ENCODE measurements around the gene GPSM3. TPM values are rescaled to one million over a fixed set of nuclear protein-coding genes. Genes with fewer than 3 reads are reported as not detected.

Gene GPSM3
- total RNA-seq, 1 experiment from 2014 or later: 10.0 TPM

DNA sequence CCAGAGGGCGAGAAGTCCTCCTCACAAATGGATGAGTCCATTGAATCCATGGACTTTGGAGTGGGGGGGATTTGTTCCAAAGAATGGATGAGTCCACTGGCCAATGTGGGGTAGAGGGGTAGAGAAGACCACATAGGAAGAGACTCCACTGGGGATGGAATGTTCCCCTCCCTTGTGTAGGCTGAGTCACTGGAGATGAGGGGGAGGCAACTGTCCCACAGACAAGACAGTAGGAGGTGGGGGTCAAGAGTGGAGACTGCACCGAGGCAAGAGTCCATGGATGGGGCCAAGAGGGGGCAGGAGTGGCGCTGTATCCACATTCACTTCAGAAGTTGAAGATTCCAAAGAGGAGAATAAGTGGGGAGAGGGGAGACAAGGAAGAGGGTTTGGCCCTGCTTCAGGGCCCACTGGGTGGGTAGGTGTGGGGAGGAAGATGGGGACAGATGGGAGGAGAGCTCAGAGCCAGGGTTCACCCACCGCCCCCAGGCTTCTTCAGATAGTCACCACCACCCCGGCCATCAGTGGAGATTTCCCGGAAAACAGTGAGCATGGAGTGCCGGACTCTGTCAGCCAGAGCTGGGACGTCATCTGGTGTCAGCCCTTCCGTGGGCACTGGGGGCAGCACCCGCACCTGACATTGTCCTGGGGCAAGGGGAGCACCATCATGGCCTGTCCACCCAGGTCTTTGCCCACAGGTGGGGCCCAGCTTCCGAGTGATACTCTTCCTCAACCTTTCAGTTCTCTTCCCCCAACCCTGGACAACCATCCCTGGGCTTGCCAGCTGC lies 23.4 kb downstream of the GPSM3 start:
- TF ChIP-seq ZNF317 (CRISPR knock-in tag; IDR thresholded peaks at IDR 0.05; ENCODE audit: borderline replicate concordance, low read depth) (no peak), ZNF121 (CRISPR knock-in tag; IDR thresholded peaks at IDR 0.05) (no peak)
- no peaks in the 10 kb centered on the region for H3K9me3 Mint-ChIP-seq
- H3K27me3 Mint-ChIP-seq (ENCODE audit: low read depth): no peaks in the 10 kb centered on the region
- CTCF ChIA-PET: interaction anchor here (2.6 kb wide), 1 partner anchor 20 kb away, joined by 16 read pairs; no protein-coding TSS in a partner anchor
- ATAC-seq (no peak), DNase-seq (ENCODE audit: low spot score) (no peak)
- peaks cover 20% of the 10 kb centered on the region for H3K4me1 Mint-ChIP-seq
- POLR2A ChIA-PET: interaction anchor here (0.9 to 3.1 kb wide), 2 partner anchors 8 to 27 kb away, joined by 4 to 15 read pairs; no protein-coding TSS in a partner anchor
- peaks cover 33% of the 10 kb centered on the region for H3K36me3 Mint-ChIP-seq
- H3K4me3 Mint-ChIP-seq: no peak overlapping the region
- no peak overlapping the region for H3K27ac Mint-ChIP-seq

DNA sequence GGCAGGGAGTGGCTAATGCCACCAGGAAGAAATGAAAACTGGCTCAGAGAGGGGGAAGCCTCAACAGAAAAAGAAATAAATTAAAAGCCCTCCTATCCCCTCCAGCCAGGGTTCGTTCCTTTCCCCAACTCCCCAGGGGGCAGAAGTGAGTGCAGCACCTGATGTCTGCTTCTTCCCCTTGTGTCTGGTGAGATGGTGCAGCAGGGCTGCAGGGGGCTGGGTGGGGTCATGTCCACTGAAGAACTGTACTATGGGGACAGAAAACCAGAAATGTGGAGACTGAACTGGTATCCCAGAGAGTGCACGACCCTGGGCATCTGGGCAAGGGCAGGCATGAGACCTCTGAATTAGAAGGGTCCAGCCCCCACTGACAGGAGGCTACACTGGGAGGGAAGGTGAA lies 24.1 kb downstream of the GPSM3 start:
- POLR2A ChIA-PET: interaction anchor here (0.9 to 3.1 kb wide), 2 partner anchors 8 to 27 kb away, joined by 4 to 15 read pairs; no protein-coding TSS in a partner anchor
- Mint-ChIP-seq H3K4me3 (no peak overlapping the region), H3K36me3 (peaks cover 33% of the 10 kb centered on the region), H3K4me1 (peaks cover 13% of the 10 kb centered on the region), H3K27ac (no peak overlapping the region), H3K27me3 (ENCODE audit: low read depth) (no peaks in the 10 kb centered on the region), H3K9me3 (no peaks in the 10 kb centered on the region)
- CTCF ChIA-PET: interaction anchor here (2.5 to 5.1 kb wide), 4 partner anchors 8 to 50 kb away, joined by 6 to 47 read pairs (median 14); partner anchors contain the start of gene AGPAT1
- no peak for DNase-seq (ENCODE audit: low spot score)
- no peak for ATAC-seq
- TF ChIP-seq, protein P1, sequence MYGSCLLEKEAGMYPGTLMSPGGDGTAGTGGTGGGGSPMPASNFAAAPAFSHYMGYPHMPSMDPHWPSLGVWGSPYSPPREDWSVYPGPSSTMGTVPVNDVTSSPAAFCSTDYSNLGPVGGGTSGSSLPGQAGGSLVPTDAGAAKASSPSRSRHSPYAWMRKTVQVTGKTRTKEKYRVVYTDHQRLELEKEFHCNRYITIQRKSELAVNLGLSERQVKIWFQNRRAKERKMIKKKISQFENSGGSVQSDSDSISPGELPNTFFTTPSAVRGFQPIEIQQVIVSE (CRISPR knock-in tag; IDR thresholded peaks at IDR 0.05; ENCODE audit: borderline replicate concordance): no peak
- TF ChIP-seq, protein P2, sequence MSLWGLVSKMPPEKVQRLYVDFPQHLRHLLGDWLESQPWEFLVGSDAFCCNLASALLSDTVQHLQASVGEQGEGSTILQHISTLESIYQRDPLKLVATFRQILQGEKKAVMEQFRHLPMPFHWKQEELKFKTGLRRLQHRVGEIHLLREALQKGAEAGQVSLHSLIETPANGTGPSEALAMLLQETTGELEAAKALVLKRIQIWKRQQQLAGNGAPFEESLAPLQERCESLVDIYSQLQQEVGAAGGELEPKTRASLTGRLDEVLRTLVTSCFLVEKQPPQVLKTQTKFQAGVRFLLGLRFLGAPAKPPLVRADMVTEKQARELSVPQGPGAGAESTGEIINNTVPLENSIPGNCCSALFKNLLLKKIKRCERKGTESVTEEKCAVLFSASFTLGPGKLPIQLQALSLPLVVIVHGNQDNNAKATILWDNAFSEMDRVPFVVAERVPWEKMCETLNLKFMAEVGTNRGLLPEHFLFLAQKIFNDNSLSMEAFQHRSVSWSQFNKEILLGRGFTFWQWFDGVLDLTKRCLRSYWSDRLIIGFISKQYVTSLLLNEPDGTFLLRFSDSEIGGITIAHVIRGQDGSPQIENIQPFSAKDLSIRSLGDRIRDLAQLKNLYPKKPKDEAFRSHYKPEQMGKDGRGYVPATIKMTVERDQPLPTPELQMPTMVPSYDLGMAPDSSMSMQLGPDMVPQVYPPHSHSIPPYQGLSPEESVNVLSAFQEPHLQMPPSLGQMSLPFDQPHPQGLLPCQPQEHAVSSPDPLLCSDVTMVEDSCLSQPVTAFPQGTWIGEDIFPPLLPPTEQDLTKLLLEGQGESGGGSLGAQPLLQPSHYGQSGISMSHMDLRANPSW (CRISPR knock-in tag; conservative IDR thresholded peaks at IDR 0.05; ENCODE audit: low read depth): no peak
- no peak for TF ChIP-seq NFE2L1 (CRISPR knock-in tag; IDR thresholded peaks at IDR 0.05)
- TF ChIP-seq, protein P3, sequence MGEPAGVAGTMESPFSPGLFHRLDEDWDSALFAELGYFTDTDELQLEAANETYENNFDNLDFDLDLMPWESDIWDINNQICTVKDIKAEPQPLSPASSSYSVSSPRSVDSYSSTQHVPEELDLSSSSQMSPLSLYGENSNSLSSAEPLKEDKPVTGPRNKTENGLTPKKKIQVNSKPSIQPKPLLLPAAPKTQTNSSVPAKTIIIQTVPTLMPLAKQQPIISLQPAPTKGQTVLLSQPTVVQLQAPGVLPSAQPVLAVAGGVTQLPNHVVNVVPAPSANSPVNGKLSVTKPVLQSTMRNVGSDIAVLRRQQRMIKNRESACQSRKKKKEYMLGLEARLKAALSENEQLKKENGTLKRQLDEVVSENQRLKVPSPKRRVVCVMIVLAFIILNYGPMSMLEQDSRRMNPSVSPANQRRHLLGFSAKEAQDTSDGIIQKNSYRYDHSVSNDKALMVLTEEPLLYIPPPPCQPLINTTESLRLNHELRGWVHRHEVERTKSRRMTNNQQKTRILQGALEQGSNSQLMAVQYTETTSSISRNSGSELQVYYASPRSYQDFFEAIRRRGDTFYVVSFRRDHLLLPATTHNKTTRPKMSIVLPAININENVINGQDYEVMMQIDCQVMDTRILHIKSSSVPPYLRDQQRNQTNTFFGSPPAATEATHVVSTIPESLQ (CRISPR knock-in tag; IDR thresholded peaks at IDR 0.05): no peak
- TF ChIP-seq JUN (CRISPR knock-in tag; IDR thresholded peaks at IDR 0.05): no peak
- TF ChIP-seq OVOL2 (CRISPR knock-in tag; IDR thresholded peaks at IDR 0.05; ENCODE audit: borderline replicate concordance): no peak
- TF ChIP-seq ETV6 (CRISPR knock-in tag; IDR thresholded peaks at IDR 0.05): no peak

DNA sequence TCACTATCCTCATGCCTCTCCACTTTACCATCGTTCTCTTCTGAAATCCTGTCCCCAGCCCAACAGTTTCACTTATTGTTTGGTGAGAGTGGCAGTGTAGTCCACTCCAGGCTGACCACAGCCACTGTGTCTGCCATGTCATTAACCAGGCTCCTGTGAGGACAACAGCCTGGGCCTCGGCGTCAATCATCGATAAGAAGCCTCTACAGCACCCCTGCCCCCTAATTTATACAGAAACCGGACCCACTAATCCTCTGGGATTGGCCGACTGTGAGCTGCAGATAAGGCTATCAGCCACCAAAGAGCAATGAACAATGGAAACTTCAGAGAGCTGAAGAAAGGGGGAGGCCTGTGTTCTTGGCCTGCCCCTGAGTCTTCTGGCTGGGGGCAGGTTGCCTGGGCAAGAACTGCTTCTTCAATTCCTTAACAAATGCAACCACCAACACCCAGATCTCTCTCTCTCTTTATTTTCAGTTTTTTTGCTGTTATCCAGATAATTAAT lies 24.6 kb downstream of the GPSM3 start:
- Mint-ChIP-seq H3K4me3 (no peak overlapping the region), H3K27me3 (ENCODE audit: low read depth) (no peaks in the 10 kb centered on the region), H3K36me3 (peaks cover 36% of the 10 kb centered on the region), H3K9me3 (no peaks in the 10 kb centered on the region), H3K4me1 (peaks cover 11% of the 10 kb centered on the region), H3K27ac (peak overlapping the region; percentile 63)
- DNase-seq (ENCODE audit: low spot score) (no peak), ATAC-seq (no peak)
- CTCF ChIA-PET: interaction anchor here (1.0 to 5.1 kb wide), 10 partner anchors 8 to 120 kb away, joined by 3 to 47 read pairs (median 12); partner anchors contain the start of genes AGPAT1, ATF6B, FKBPL and GPSM3
- TF ChIP-seq, protein P1 (CRISPR knock-in tag; IDR thresholded peaks at IDR 0.05; ENCODE audit: borderline replicate concordance): no peak
- TF ChIP-seq NFE2L1 (CRISPR knock-in tag; IDR thresholded peaks at IDR 0.05) (no peak), ELF4 (CRISPR knock-in tag; IDR thresholded peaks at IDR 0.05; ENCODE audit: low read depth) (no peak)
- TF ChIP-seq, protein P4, sequence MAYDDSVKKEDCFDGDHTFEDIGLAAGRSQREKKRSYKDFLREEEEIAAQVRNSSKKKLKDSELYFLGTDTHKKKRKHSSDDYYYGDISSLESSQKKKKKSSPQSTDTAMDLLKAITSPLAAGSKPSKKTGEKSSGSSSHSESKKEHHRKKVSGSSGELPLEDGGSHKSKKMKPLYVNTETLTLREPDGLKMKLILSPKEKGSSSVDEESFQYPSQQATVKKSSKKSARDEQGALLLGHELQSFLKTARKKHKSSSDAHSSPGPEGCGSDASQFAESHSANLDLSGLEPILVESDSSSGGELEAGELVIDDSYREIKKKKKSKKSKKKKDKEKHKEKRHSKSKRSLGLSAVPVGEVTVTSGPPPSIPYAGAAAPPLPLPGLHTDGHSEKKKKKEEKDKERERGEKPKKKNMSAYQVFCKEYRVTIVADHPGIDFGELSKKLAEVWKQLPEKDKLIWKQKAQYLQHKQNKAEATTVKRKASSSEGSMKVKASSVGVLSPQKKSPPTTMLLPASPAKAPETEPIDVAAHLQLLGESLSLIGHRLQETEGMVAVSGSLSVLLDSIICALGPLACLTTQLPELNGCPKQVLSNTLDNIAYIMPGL (CRISPR knock-in tag; IDR thresholded peaks at IDR 0.05): no peak
- POLR2A ChIA-PET: interaction anchor here (3.1 kb wide), 1 partner anchor 9 kb away, joined by 15 read pairs; no protein-coding TSS in a partner anchor
